Measurements from ENCODE around the gene ACSS1. TPM values are rescaled to one million over a fixed set of nuclear protein-coding genes. Genes with fewer than 3 reads are reported as not detected.

Gene ACSS1
- total RNA-seq, 4 donors from 2014 or later = 5.8 to 23.5 (median 11.1) TPM

DNA sequence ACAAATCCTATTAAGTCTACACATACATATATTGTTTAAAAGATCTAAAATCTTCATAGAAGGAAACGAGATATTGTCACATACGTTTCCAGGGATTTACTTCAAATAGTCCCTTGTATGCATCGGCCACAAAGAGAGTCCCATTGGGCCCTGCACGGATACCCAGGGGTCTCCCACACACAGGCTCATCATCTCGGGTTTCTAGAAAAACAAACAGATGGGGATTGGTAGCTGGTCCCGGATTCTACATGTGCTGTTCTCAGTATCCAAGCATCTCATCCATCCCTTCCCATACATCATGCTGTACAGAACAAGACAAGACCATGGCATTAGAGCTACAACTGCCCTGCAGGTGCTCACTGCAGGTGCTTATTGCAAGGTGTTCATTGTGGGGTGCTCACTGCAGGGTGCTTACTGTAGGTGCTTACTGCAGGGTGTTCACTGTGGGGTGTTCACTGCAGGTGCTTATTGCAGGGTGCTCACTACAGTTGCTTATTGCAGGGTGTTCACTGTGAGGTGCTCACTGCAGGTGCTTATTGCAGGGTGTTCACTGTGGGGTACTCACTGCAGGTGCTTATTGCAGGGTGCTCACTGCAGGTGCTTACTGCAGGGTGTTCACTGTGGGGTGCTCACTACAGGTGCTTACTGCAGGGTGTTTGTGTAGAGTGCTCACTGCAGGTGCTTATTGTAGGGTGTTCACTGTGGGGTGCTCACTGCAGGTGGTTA is 86.4 kb downstream of the ACSS1 start:
- Histone ChIP-seq H3K9me3 (peaks cover 0 to 3% (median 0%) of the 10 kb centered on the region in 3 donors), H3K27ac (no peak overlapping the region), H3K36me3 (peaks cover 11 to 89% (median 21%) of the 10 kb centered on the region in 3 donors), H3K4me1 (no peaks in the 10 kb centered on the region), H3K4me3 (no peak overlapping the region), H3K27me3 (no peaks in the 10 kb centered on the region)
- no peak for DNase-seq
- intact Hi-C loops (cut with DNase I) = no loop called here
- TF ChIP-seq, protein P1, sequence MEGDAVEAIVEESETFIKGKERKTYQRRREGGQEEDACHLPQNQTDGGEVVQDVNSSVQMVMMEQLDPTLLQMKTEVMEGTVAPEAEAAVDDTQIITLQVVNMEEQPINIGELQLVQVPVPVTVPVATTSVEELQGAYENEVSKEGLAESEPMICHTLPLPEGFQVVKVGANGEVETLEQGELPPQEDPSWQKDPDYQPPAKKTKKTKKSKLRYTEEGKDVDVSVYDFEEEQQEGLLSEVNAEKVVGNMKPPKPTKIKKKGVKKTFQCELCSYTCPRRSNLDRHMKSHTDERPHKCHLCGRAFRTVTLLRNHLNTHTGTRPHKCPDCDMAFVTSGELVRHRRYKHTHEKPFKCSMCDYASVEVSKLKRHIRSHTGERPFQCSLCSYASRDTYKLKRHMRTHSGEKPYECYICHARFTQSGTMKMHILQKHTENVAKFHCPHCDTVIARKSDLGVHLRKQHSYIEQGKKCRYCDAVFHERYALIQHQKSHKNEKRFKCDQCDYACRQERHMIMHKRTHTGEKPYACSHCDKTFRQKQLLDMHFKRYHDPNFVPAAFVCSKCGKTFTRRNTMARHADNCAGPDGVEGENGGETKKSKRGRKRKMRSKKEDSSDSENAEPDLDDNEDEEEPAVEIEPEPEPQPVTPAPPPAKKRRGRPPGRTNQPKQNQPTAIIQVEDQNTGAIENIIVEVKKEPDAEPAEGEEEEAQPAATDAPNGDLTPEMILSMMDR (IDR thresholded peaks at IDR 0.05) = no peak
- no peak for TF ChIP-seq POLR2A (IDR thresholded peaks at IDR 0.05)
- WGBS, 2 donors = 81 to 90% methylated on average over 5 to 6 of the region's 6 CpGs

DNA sequence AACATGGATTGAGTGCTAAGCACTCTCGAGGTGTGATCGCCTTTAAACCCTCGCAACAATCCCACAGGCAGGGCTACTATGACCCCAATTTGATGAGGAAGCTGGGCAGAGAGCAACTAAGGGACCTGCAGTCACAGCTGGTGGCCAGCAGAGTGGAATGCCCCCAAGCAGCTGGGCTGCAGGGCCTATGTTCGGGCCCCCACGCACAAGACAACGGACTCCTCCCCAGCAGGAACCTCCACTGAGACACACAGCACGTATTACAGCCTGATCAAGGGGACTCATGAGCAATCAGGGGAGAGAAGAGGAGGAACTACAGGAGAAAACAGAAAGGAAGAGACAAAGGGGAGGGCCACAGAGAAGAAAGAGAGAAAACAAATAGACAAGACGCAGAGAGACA is 87.2 kb downstream of the ACSS1 start:
- peaks cover 15 to 89% (median 21%) of the 10 kb centered on the region in 3 donors for H3K36me3 ChIP-seq
- H3K9me3 ChIP-seq = peaks cover 0 to 1% (median 0%) of the 10 kb centered on the region in 3 donors
- 85 to 90% methylated on average over 5 to 8 of the region's 8 CpGs for WGBS, 2 donors
- no peak overlapping the region for H3K4me3 ChIP-seq
- intact Hi-C loops (cut with DNase I) = no loop called here
- H3K4me1 ChIP-seq = no peaks in the 10 kb centered on the region
- no peak for DNase-seq
- no peaks in the 10 kb centered on the region for H3K27me3 ChIP-seq
- no peak overlapping the region for H3K27ac ChIP-seq
- TF ChIP-seq POLR2A (IDR thresholded peaks at IDR 0.05) = no peak
- TF ChIP-seq, protein P1 (IDR thresholded peaks at IDR 0.05) = no peak

DNA sequence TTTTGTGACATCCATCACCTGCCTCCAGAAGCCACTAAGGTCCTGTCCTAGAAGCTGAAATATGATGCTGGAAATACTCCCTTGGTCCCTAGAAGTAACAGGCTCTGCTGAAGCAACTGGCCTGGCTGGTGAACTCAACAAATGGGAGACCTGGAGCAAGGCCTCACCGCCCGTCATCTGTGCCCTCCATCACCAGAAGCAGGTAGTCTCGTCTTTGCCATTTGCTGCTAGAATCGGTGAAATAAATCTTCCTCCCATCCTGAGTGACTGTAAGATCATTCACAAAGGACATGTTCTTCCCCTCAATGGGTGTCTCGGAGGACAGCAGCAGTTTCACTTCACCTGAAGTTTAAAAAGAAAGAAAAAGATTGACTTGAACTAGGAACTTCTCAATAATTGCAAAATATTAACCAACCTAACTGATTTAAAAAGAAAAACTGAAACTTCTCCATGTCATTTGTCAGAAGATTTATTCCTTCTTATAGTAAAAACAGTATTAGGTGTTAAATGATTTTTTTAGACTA is 87.8 kb downstream of the ACSS1 start:
- DNase-seq = no peak
- Histone ChIP-seq H3K27me3 (no peaks in the 10 kb centered on the region), H3K4me1 (no peaks in the 10 kb centered on the region), H3K36me3 (peaks cover 15 to 89% (median 21%) of the 10 kb centered on the region in 3 donors), H3K4me3 (no peak overlapping the region), H3K9me3 (no peaks in the 10 kb centered on the region), H3K27ac (no peak overlapping the region)
- TF ChIP-seq, protein P1 (IDR thresholded peaks at IDR 0.05) = no peak
- no peak for TF ChIP-seq POLR2A (IDR thresholded peaks at IDR 0.05)
- WGBS, 2 donors = 89 to 93% methylated on average over 5 of the region's 5 CpGs
- intact Hi-C loops (cut with DNase I) = no loop called here

DNA sequence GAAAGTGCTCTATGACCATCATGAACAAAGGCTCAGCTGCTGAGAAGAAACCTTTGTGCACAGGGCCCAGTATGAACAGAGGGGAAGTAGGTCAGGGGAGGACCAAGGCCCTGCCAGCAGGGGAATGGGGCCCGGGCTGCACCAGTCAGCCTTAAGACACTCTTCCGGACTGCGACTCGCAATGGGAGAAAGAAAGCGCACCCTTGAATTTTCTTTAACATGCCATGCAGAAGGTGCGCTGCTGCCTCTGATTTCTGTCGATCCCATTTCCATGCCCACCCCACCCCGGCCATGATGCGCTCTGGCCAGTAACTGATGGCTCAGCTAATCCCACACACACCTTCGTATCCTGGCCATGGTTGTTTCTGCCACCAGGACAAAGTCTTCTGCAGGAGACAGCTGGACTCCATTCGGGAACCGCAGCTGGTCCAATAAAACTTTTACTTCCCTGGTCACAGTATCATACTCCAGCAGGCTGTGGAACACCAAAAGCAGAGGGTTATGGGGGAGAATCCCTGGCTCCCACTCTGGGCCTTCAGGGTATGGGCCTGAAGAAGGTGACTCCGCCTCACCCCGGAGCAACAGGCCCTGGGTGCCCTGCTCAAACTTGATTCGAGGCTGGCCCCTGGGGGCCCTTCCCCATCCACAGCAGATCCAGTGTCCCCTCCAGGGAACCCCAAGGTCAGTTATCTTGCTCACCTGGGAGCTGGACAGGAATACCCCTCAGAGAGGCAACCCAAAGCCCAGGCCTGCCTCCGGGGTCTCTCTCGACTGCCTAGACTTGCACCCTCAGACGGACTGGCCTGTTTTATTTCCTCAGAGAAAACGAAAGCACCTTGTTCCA is 88.5 kb downstream of the ACSS1 start:
- no peaks in the 10 kb centered on the region for H3K9me3 ChIP-seq
- H3K36me3 ChIP-seq = peaks cover 15 to 94% (median 21%) of the 10 kb centered on the region in 3 donors
- intact Hi-C loops (cut with DNase I) = no loop called here

More for the DNA sequence above, 88.5 kb downstream of the ACSS1 start:
- no peak overlapping the region for H3K4me3 ChIP-seq
- TF ChIP-seq, protein P1 (IDR thresholded peaks at IDR 0.05) = no peak
- no peak for TF ChIP-seq POLR2A (IDR thresholded peaks at IDR 0.05)
- H3K27ac ChIP-seq = no peak overlapping the region
- no peak for DNase-seq
- no peaks in the 10 kb centered on the region for H3K27me3 ChIP-seq
- WGBS, 2 donors = 89 to 90% methylated on average over 6 to 16 of the region's 19 CpGs
- H3K4me1 ChIP-seq = no peaks in the 10 kb centered on the region
